NCI-H1092 treated with DMSO at 0.1 percent for 48 hours (cell line): ENCODE data around the gene TMEM200B.
"Not testable (repeated sequence)": the region's sequence is repeated elsewhere in the genome, so short reads cannot be mapped to it uniquely, and the experiment has no call there.

Experiments used
- DNase-seq: peaks from one replicate; lab custom pipeline; 2025; lab: John Stamatoyannopoulos, UW

The TMEM200B gene

DNA sequence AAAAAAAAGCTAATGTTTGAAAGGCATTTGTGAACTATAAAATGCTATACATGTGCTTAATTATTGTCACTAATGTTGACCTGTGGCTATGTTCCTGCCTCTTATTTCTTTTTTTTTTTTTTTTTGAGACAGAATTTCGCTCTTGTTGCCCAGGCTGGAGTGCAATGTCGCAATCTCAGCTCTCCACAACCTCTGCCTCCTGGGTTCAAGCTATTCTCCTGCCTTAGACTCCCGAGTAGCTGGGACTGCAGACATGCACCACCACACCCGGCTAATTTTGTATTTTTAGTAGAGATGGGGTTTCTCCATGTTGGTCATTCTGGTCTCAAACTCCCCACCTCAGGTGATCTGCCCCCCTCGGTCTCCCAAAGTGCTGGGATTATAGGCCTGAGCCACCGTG is 15.7 kb downstream of the TMEM200B start:
- not testable (repeated sequence) for DNase-seq

DNA sequence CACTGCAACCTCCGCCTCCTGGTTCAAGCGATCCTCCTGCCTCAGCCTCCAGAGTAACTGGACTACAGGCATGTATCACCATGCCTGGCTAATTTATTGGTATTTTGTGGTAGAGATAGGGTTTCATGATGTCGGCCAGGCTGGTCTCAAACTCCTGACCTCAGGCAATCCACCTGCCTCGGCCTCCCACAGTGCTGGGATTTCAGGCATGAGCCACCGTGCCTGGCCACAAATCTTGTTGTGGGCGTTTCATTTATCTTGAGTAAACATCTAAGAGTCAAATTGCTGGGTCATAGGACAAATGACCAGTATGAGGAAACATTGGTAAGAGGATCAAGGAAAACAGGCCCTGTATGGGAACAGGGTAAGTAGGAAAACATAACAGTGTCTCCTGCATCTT is 17.9 kb downstream of the TMEM200B start:
- no peak for DNase-seq

DNA sequence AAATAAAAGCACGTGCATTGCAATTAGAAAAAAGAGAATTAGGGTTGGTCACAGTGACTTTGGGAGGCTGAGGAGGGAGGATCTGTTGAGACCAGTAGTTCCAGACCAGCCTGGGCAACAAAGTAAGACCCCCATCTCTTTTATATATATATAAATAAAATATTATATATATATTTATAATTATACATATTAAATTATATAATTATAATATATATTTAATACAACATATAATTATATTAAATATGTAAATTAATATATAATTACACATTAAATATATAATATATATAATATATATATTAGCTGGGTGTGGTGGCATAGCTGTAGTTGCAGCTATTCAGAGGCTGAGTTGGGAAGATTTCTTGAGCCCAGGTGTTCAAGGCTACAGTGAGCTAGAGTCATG is 23.2 kb downstream of the TMEM200B start:
- DNase-seq: no peak

- DNase-seq: no peak
Measured at GRCh38 chr1:29099286-29099685, 24.4 kb downstream of the TMEM200B start.

- peak; percentile 61 for DNase-seq
Measured at GRCh38 chr1:29096231-29096886, 27.3 kb downstream of the TMEM200B start.

GRCh38 chr1:29094954-29095353 is 28.7 kb downstream of the TMEM200B start:
- DNase-seq: no peak

- DNase-seq: no peak
Measured at GRCh38 chr1:29094433-29094832, 29.3 kb downstream of the TMEM200B start.

- DNase-seq: not testable (repeated sequence)
Measured at GRCh38 chr1:29092704-29093103, 31.0 kb downstream of the TMEM200B start.

- DNase-seq: peak; percentile 42
Measured at GRCh38 chr1:29090937-29091618, 32.6 kb downstream of the TMEM200B start.

DNA sequence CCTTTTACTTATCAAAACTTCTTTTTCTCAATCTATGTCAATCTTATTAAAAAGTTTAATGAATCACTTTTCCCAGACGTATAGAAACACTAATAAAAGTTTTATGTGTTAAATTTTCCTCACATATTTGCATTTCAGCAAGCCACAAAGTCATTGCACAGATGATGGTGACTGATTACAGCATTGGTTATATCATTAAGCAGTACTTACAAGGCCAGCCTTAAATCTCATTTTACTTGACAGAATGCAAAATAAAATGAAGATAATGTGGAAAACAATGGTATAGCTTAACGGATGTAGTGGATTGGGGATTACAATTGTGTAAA is 39.5 kb downstream of the TMEM200B start:
- no peak for DNase-seq

DNA sequence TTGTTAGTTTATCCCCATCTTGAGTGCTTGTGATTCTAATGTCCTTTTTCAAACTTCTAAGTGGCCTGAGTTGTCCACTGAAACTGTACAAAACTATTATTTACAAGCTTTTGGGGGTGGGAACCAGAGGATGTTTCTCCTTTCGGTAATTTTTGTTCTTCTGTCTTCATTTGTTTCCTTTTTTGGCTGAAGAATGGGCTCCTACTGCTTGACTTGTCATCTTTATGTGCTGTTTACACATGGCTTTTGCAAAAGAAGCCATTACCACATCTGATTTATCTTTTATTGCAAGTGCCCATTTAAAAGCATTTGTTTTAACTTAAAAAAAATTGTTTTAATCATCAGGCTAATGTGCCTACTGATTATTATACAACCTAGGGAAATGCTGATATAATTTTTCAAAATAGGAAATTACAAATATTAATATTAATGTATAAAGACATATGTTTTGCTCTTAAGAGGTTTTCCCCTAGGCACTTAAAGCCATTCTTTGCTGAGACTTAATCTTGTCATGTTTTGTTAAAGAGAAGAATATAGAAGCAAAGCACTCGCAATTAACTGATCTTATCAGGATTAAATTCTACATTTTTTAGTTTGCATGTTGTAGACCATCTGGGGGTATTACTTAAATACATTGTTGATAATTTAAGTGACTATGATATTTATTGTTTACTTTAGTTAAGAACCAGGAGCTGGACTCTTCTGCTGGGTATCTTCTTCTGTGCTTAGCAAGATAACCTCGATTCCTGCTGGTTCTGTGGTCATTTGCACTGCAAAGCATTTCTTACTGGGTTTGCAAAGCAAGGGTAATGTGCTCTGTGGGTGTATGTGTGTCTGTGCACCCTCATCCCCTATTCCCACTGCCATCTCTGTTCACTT is 40.1 kb downstream of the TMEM200B start:
- no peak for DNase-seq

DNA sequence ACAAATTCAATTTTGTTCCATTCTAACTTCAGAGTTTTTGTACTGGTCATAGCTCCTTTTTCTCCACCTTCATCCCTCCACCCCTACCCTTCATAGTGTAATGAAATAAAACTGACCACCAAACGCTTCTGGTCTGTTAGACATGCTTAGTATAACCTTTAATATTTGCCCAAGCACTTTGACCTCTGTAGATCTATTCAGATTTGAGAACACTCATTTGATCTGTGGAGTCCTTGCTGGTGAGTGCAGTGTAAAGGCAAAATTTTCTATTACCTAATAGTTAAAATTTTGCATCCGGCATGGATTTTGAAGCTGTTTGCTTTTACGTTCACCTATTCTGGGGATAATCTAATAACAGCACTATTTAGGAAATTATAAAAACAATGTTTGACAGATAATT is 41.2 kb downstream of the TMEM200B start:
- no peak for DNase-seq

DNA sequence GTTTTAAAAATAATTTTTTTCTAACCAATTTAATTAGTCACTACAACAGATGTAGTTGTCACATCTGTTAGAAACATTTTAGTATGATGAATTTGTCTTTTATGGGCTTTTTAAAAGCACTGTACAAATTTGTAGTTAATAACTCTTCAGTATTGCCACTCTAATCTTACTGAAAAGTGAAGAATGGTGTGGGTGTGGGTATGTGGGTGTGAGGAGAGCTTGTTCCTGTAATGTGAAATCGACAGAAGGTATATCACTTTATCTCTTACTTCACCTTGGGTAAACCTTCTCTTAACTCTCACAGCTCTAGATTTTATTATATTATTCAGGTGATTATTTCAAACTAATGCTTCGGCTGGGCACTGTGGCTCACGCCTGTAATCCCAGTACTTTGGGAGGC is 42.5 kb downstream of the TMEM200B start:
- DNase-seq: no peak

GRCh38 chr1:29079916-29080629 is 43.6 kb downstream of the TMEM200B start:
- DNase-seq: not testable (repeated sequence)

DNA sequence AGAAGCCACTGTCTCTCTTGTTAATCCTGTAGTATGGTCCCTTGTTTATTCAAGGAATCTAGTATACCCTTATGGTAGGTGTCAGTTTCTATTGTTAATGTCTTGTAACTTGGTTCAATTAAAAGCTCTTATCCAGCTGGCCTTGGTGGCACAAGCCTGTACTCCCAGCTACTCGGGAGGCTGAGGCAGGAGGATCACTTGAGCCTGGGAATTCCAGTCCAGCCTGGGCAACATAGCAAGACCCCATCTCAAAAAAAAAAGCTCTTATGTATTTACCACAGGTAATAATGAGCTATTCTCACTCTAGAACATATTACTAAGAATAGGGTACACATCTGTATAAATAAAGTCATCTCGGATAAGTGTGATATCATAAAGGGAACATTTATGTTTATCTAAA is 46.5 kb downstream of the TMEM200B start:
- no peak for DNase-seq
